ENCODE data around the gene VWCE.

DNA sequence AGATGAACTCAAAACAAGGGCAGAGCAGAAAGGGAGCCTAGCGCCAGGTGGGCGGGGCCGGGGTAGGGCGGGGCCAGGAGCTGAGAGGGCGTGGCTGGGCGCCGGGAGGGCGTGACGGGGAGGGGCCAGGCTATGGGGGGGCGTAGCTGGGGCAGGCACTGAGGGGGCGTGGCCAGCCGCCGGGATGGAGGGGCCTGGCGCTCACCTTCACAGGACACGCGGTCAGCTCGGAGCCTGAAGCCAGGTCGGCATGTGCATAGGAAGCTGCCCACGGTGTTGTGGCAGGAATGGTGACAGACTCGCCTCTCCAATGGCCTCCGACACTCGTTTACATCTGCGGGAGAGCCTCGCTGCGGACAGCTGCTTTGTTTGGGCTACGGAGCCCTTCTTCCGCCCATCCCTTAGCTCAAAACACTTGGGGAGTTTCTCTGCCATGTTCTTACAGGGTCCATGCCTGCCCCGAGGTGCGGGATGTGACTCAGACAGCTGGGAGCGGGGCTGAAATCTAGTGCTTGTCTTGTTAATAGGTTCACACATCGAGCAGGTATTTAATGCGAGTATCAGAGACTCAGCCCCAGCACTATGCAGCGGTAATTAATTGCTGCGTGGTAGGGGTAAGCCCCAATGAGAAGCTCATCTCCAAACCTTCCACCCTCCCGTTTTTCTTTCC lies 13.4 kb downstream of the VWCE start:
- TF ChIP-seq, protein P1, sequence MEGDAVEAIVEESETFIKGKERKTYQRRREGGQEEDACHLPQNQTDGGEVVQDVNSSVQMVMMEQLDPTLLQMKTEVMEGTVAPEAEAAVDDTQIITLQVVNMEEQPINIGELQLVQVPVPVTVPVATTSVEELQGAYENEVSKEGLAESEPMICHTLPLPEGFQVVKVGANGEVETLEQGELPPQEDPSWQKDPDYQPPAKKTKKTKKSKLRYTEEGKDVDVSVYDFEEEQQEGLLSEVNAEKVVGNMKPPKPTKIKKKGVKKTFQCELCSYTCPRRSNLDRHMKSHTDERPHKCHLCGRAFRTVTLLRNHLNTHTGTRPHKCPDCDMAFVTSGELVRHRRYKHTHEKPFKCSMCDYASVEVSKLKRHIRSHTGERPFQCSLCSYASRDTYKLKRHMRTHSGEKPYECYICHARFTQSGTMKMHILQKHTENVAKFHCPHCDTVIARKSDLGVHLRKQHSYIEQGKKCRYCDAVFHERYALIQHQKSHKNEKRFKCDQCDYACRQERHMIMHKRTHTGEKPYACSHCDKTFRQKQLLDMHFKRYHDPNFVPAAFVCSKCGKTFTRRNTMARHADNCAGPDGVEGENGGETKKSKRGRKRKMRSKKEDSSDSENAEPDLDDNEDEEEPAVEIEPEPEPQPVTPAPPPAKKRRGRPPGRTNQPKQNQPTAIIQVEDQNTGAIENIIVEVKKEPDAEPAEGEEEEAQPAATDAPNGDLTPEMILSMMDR (IDR thresholded peaks at IDR 0.05), result no peak
- no peak for TF ChIP-seq POLR2A (IDR thresholded peaks at IDR 0.05; ENCODE audit: low read depth)

Measured in esophagus muscularis mucosa (tissue), 3 donors.